Esophagus (tissue), 2 donors: Measurements from ENCODE around the gene C1QTNF9. TPM values are rescaled to one million over a fixed set of nuclear protein-coding genes. Genes with fewer than 3 reads are reported as not detected.

ENCODE experiments used
- H3K27ac ChIP-seq, 2 donors: one replicate each; pipeline ENCODE4 v1.5.1; 2013; ENCODE audit warnings: low read depth in 2 of 2, mild to moderate bottlenecking in 2 of 2, inconsistent platforms in 1 of 2, low read length in 1 of 2, moderate library complexity in 1 of 2
- H3K27me3 ChIP-seq, 2 donors: one replicate each; pipeline ENCODE4 v1.6.1; 2013; ENCODE audit warnings: low read length in 2 of 2, control low read depth in 1 of 2, mild to moderate bottlenecking in 1 of 2; ENCODE audit not compliant: insufficient read depth in 2 of 2, control insufficient read depth in 1 of 2
- H3K36me3 ChIP-seq, 2 donors: one replicate each; pipeline ENCODE4 v1.6.1; 2013; ENCODE audit warnings: low read length in 1 of 2; ENCODE audit not compliant: control insufficient read depth in 2 of 2, insufficient read depth in 2 of 2
- H3K4me1 ChIP-seq, 2 donors: one replicate each; pipeline ENCODE4 v1.6.1; 2013; ENCODE audit warnings: low read length in 1 of 2; ENCODE audit not compliant: control insufficient read depth in 2 of 2, insufficient read depth in 2 of 2
- H3K4me3 ChIP-seq, 2 donors: one replicate each; pipeline ENCODE4 v1.5.1; 2013; ENCODE audit warnings: low read length in 2 of 2, mild to moderate bottlenecking in 2 of 2, low read depth in 1 of 2, moderate library complexity in 1 of 2
- H3K9me3 ChIP-seq, 2 donors: one replicate each; pipeline ENCODE4 v1.6.1; 2013; ENCODE audit warnings: mild to moderate bottlenecking in 2 of 2, low read depth in 1 of 2, low read length in 1 of 2, moderate library complexity in 1 of 2; ENCODE audit not compliant: control insufficient read depth in 2 of 2, insufficient read depth in 1 of 2
- WGBS, 2 donors: extraction: QIAGEN DNeasy Blood & Tissue Kit; methylation state at CpG; one replicate each; pipeline ENCODE4 v1.1.7; 2013; 5-methylcytosine and 5-hydroxymethylcytosine counted together
- polyA plus RNA-seq, 2 donors: library from polyadenylated mRNA; stranded (reverse); fragments of 200-250 nt; gene quantifications; one replicate each; pipeline ENCODE4 v1.2.3, GENCODE V29; 2013
- donor health status: healthy with polysubstance abuse.
- donor health status: Bipolar disorder and iron deficiency.

C1QTNF9 gene
- polyA plus RNA-seq, 2 donors, result 0.14 to 0.26 TPM

DNA sequence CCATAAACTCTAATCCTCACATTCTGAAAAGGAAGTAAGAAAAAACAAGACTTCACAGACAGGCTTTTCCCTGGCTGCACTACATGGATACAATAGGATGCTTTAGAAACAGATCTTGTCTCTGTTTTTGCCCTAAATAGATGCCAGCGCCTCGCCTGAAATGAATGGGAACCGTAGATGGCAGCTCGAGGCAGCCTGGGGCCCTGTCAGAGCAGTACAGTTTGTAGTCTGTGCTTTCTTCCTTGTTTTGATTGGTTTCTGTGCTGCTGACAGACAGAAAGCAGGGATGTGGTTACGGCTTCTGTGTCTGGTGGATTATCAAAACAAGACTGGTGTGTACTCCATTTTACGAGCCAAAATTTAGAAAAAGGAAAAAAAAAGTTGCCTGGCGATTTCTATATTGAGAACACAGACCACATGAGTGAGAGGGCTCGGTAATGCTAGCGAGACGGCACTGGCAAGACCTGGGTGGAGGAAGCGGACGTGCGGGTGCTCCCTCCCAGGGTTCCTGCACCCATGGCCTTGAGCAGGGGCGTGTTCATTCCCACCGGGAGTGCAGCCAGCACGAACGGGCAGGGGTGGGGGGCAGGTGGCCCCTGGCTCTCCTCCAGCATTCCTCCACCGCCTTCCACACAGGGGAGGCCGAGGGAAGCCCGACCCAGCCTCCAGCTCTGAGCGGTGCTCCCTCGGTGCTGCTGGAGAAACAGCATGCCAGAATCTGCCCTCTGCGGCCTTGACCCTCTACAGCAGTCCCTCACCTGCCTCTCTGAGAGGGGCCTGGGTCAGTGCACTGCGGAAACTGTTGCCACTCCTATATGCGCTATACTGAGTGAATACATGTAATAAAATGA is 37.6 kb upstream of the C1QTNF9 start:
- WGBS, 2 donors, result 11 to 15% methylated on average over 25 of the region's 25 CpGs
- no peaks in the 10 kb centered on the region for H3K36me3 ChIP-seq
- H3K4me3 ChIP-seq, result peak overlapping the region; percentile 43 to 48
- no peaks in the 10 kb centered on the region for H3K27me3 ChIP-seq
- peaks cover 0 to 5% of the 10 kb centered on the region in 2 donors for H3K4me1 ChIP-seq
- H3K9me3 ChIP-seq, result no peaks in the 10 kb centered on the region
- peak overlapping the region; percentile 83 to 85 for H3K27ac ChIP-seq

DNA sequence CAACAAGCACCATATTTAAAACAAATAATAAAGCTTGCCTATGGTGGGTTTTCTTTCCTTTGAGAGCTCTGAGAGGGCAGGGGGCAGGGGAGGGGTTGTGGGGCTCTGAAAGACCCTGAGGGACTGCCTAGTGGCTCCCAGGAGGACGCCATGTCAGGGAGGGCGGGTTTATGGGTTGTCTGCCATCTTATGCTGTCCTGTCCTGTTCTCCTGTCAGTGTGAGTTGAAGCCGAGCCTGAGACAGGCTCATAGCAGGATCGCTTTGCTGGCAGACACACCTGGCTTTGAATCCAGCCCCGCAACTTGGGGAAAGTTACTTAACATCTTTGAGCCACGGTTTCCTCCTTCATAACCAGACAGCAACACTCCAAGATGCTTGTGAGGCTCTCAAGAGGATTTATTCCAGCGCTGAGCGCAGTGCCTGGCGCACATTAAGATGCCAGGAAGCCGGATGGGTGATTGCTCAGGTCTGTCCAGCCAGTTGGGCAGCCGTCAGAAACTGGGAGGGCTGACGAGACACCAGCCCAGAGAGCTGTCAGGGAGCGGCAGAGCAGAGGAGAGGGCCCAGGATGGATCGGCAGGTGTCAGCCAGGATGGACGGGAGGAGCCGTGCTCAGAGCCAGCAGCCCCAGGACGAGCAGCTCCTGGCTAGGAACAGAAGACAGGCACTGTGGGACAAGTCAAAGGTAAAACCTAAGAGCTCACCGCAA is 36.8 kb upstream of the C1QTNF9 start:
- Histone ChIP-seq H3K9me3 (no peaks in the 10 kb centered on the region), H3K4me1 (peaks cover 0 to 5% of the 10 kb centered on the region in 2 donors), H3K4me3 (peak overlapping the region in 1 of 2 donors; percentile 48), H3K36me3 (no peaks in the 10 kb centered on the region), H3K27me3 (no peaks in the 10 kb centered on the region), H3K27ac (peak overlapping the region; percentile 83 to 85)
- WGBS, 2 donors, result 62 to 63% methylated on average over 18 of the region's 18 CpGs

DNA sequence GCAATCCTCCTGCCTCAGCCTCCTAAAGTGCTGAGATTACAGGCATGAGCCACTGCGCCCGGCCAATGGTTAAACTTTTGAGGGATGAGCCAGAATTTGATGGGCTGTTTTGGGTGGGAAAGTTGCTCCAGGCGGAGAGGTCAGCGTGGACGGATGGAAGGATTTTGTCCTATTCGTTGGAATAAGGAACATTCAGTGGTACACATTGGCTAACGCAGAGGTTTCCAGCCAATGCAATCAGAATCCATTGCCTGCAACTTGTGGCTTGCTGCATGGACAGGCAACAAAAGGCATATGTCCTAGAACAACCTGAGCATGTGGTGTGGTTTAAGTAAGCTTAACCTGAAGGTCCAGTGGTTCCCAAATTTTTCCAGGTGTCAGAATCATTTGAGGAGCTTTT is 35.5 kb upstream of the C1QTNF9 start:
- Histone ChIP-seq H3K4me1 (peaks cover 0 to 5% of the 10 kb centered on the region in 2 donors), H3K9me3 (no peaks in the 10 kb centered on the region), H3K36me3 (no peaks in the 10 kb centered on the region), H3K27me3 (no peaks in the 10 kb centered on the region), H3K4me3 (no peak overlapping the region), H3K27ac (no peak overlapping the region)
- WGBS, 2 donors, result 92 to 94% methylated on average over 7 of the region's 7 CpGs

DNA sequence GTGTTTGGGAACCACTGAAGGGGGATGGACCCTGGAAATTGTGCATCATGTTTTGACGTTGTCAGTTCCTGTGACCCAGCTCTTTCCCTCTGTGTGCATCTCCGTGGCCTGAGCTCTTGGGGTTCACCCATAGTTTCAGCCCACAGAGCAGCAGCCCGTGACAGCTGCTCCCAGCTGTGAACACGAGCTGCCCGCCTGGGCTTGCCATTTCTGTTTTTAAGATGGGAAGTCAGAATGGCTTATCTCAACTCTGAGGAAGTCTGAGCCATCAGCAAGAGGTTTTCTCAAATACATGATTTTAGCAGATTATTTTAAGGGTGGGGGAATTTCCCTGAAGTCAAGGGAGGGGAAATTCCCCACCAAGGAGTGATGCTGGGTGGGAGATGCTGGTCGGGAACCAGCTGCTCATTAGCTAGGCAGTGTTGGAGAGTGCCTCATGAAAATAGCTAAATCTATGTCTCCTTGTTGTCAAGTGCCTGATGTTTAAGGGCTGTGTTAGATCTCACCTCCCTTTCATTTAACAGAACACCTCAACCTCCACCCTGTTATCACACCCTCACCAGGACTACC is 34.8 kb upstream of the C1QTNF9 start:
- Histone ChIP-seq H3K9me3 (no peaks in the 10 kb centered on the region), H3K36me3 (no peaks in the 10 kb centered on the region), H3K4me1 (peaks cover 2 to 5% of the 10 kb centered on the region in 2 donors), H3K4me3 (no peak overlapping the region), H3K27me3 (no peaks in the 10 kb centered on the region), H3K27ac (no peak overlapping the region)
- WGBS, 2 donors, result 31 to 37% methylated on average over 6 of the region's 6 CpGs

DNA sequence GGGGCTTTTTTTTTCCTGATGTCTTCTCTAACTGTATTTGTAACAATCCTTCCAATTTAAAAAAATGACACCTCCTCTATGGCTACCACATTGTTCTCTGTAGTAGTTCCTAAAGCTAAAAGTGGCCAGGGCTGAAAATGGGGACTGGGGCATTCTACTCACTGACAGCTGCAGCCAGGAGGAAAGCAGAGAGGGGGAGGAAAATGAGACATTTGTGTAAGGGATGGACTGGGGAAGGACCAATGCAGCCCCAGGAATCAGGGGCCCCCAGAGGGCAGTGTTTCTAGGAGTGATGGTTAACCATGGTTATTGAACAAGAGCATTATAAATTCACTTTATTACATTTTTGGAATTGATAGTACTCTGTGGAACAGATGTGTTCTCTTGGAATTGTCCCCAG is 34.3 kb upstream of the C1QTNF9 start:
- Histone ChIP-seq H3K36me3 (no peaks in the 10 kb centered on the region), H3K4me1 (peaks cover 2 to 5% of the 10 kb centered on the region in 2 donors), H3K27me3 (no peaks in the 10 kb centered on the region), H3K9me3 (no peaks in the 10 kb centered on the region), H3K4me3 (no peak overlapping the region), H3K27ac (no peak overlapping the region)

DNA sequence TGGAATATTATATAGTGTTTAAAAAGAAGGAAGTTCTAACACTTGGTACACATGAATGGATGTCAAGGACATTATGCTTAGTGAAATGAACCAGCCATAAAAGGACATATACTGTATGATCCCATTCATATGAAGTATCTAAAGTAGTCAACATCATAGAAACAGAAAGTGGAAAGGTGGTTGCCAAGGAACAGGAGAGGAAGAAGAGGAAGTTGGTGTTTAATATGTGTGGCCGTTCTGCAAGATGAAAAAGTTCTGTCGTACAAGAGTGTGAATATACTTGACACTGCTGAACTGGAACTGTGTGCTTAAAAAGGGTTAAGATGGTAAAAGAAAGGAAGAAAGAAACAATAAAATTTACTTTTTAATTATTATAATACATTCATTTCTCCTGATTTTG is 33.1 kb upstream of the C1QTNF9 start:
- 76 to 78% methylated on average over 2 of the region's 2 CpGs for WGBS, 2 donors
- no peak overlapping the region for H3K27ac ChIP-seq
- peaks cover 0 to 5% of the 10 kb centered on the region in 2 donors for H3K36me3 ChIP-seq
- no peaks in the 10 kb centered on the region for H3K27me3 ChIP-seq
- no peak overlapping the region for H3K4me3 ChIP-seq
- no peaks in the 10 kb centered on the region for H3K9me3 ChIP-seq
- peaks cover 2 to 5% of the 10 kb centered on the region in 2 donors for H3K4me1 ChIP-seq

DNA sequence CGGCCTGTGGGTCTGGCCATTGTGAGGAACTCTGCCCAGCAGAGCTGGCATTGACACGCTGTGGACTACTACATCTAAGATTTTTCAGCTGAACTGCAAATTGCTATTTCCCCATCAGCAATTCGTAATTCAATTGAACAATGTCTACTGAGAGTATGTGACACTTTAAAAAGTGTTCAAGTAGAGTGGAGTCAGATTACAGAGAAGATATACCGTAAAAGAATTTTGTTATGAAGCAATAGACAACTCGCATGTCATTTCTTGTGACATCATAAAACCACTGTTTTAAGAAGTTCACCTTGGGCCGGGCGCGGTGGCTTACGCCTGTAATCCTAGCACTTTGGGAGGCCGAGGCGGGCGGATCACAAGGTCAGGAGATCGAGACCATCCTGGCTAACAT is 32.5 kb upstream of the C1QTNF9 start:
- Histone ChIP-seq H3K9me3 (no peaks in the 10 kb centered on the region), H3K36me3 (peaks cover 0 to 5% of the 10 kb centered on the region in 2 donors), H3K4me1 (peaks cover 2 to 5% of the 10 kb centered on the region in 2 donors), H3K4me3 (no peak overlapping the region), H3K27ac (no peak overlapping the region), H3K27me3 (no peaks in the 10 kb centered on the region)
- WGBS, 2 donors, result 92 to 94% methylated on average over 13 of the region's 13 CpGs

DNA sequence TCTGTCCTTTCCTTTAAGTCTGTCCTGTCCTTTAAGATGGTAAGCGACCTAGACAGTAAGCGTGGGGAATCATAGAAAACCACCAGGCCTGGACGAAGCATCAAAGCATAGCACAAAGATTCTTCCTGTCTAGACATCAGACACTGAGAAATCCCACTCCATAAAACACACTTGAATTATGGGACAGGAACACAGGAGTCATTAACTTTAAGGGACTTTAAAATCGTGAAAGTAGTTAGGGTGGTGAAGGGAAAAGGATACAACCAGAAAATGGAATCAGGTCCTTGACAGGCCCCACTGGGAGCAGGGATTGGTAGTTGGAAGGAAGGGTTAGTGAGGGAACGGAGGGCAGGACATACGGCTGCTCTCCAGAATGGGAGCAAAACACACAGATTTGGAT is 31.6 kb upstream of the C1QTNF9 start:
- peaks cover 0 to 5% of the 10 kb centered on the region in 2 donors for H3K36me3 ChIP-seq
- H3K4me3 ChIP-seq, result no peak overlapping the region
- peaks cover 2% of the 10 kb centered on the region in 2 donors for H3K4me1 ChIP-seq
- H3K27me3 ChIP-seq, result no peaks in the 10 kb centered on the region
- no peak overlapping the region for H3K27ac ChIP-seq
- WGBS, 2 donors, result 87 to 93% methylated on average over 6 of the region's 6 CpGs
- no peaks in the 10 kb centered on the region for H3K9me3 ChIP-seq

DNA sequence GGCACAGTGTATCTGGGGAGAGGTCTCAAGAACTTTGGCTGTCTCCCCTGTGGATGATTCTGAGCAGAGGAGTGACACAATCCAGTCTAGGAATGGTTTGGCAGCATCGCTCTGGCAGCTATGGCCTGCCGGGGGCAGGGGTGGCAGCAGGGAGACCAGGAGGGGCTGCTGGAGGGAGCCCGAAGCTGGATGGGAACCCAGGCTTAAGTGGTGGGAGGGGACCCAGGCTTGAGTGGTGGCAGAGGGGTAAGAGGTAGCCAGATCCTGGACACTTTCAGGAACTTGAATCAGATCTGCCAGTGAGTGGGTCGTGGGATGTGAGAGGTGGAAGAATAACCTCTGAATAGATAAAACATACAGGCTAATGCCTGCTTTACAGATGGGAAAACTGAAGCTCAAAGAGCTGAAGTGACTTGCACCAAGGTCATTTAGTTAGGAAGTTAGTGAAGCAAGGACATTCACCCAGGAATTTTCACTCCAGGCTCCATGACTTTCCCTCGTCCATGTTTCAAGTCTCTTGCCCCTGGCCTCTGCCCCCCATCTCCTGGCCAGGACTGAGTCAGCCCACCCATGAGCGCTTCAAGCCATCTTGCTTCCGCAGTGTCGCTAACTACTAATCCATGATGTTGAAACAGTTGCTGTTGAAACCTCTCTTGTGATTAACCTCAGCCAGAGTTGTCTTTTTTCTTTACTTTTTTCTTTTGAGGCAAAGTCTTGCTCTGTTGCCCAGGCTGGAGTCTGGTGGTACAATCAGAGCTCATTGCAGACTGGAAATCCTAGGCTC is 29.9 kb upstream of the C1QTNF9 start:
- H3K27me3 ChIP-seq, result no peaks in the 10 kb centered on the region
- H3K4me3 ChIP-seq, result no peak overlapping the region
- no peaks in the 10 kb centered on the region for H3K9me3 ChIP-seq
- no peak overlapping the region for H3K27ac ChIP-seq
- peaks cover 1 to 5% of the 10 kb centered on the region in 2 donors for H3K36me3 ChIP-seq
- H3K4me1 ChIP-seq, result peaks cover 0 to 2% of the 10 kb centered on the region in 2 donors
- 91 to 92% methylated on average over 8 of the region's 8 CpGs for WGBS, 2 donors
